ENCODE data around the gene DUSP14. TPM values are rescaled to one million over a fixed set of nuclear protein-coding genes. Genes with fewer than 3 reads are reported as not detected.

Gene DUSP14
- total and polyA plus RNA-seq, 2 of the 13 experiments (the other 11 are each of a cell fraction or from before 2014, with no cell fraction given): 33.5 to 39.8 TPM

GRCh38 chr17:37466471-37466870 lies 23.2 kb upstream of the DUSP14 start (continued):
- TF ChIP-seq, protein P1, sequence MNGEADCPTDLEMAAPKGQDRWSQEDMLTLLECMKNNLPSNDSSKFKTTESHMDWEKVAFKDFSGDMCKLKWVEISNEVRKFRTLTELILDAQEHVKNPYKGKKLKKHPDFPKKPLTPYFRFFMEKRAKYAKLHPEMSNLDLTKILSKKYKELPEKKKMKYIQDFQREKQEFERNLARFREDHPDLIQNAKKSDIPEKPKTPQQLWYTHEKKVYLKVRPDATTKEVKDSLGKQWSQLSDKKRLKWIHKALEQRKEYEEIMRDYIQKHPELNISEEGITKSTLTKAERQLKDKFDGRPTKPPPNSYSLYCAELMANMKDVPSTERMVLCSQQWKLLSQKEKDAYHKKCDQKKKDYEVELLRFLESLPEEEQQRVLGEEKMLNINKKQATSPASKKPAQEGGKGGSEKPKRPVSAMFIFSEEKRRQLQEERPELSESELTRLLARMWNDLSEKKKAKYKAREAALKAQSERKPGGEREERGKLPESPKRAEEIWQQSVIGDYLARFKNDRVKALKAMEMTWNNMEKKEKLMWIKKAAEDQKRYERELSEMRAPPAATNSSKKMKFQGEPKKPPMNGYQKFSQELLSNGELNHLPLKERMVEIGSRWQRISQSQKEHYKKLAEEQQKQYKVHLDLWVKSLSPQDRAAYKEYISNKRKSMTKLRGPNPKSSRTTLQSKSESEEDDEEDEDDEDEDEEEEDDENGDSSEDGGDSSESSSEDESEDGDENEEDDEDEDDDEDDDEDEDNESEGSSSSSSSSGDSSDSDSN (CRISPR knock-in tag; IDR thresholded peaks at IDR 0.05): no peak
- no peak for TF ChIP-seq TCF7 (IDR thresholded peaks at IDR 0.05; ENCODE audit: low read depth)

- Histone ChIP-seq H3K36me3 (replicated peaks in 1 of 2; ENCODE audit: control insufficient read depth in 1 of 2, insufficient read depth in 2 of 2, low read length in 2 of 2) (peaks cover 4 to 44% of the 10 kb centered on the region in 2 experiments), H3K27ac (ENCODE audit: extremely low read length, insufficient read depth, low read length) (no peak overlapping the region), H3K4me2 (ENCODE audit: low read depth, low read length) (no peak overlapping the region), H4K20me1 (ENCODE audit: insufficient read depth, low read length) (no peaks in the 10 kb centered on the region), H3K4me3 (replicated peaks in 1 of 3; ENCODE audit: insufficient read depth in 1 of 3, low read depth in 2 of 3, low read length in 3 of 3) (no peak overlapping the region), H3K9ac (ENCODE audit: insufficient read depth, low read depth, low read length) (no peak overlapping the region), H3K4me1 (ENCODE audit: insufficient read depth, low read length) (no peaks in the 10 kb centered on the region), H3K27me3 (ENCODE audit: control insufficient read depth in 1 of 2, insufficient read depth in 2 of 2, low read length in 2 of 2) (no peaks in the 10 kb centered on the region), H3K79me2 (ENCODE audit: insufficient read depth, low read length) (no peaks in the 10 kb centered on the region), H2AFZ (ENCODE audit: low read length) (no peak overlapping the region), H3K9me3 (ENCODE audit: low read length) (no peaks in the 10 kb centered on the region)
- in situ Hi-C loops (cut with HindIII; ENCODE audit: extremely low pct_ligation_motif_present, low pct_unique_long_range_greater_than_20kb): no loop called here
- intact Hi-C loops (cut with micrococcal nuclease; ENCODE audit: unreplicated experiment): no loop called here
- FAIRE-seq: no peak
- ChIA-PET POLR2A (no interaction called here), CTCF (ENCODE audit: low intra/inter-chr PET ratio, low total read pairs) (no interaction called here)
- ATAC-seq: no peak
- no peak for TF ChIP-seq BORCS8-MEF2B (CRISPR knock-in tag; IDR thresholded peaks at IDR 0.05)
- no peak for TF ChIP-seq THRA (CRISPR knock-in tag; IDR thresholded peaks at IDR 0.05; ENCODE audit: borderline replicate concordance)
- TF ChIP-seq, protein P2, sequence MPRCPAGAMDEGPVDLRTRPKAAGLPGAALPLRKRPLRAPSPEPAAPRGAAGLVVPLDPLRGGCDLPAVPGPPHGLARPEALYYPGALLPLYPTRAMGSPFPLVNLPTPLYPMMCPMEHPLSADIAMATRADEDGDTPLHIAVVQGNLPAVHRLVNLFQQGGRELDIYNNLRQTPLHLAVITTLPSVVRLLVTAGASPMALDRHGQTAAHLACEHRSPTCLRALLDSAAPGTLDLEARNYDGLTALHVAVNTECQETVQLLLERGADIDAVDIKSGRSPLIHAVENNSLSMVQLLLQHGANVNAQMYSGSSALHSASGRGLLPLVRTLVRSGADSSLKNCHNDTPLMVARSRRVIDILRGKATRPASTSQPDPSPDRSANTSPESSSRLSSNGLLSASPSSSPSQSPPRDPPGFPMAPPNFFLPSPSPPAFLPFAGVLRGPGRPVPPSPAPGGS (CRISPR knock-in tag; IDR thresholded peaks at IDR 0.05): no peak
- no peak for TF ChIP-seq ZNF574 (CRISPR knock-in tag; IDR thresholded peaks at IDR 0.05)
- no peak for TF ChIP-seq KLF13 (CRISPR knock-in tag; IDR thresholded peaks at IDR 0.05)
- no peak for TF ChIP-seq ZNF24 (IDR thresholded peaks at IDR 0.05)
- no peak for TF ChIP-seq NKX3-1 (CRISPR knock-in tag; IDR thresholded peaks at IDR 0.05)
- no peak for TF ChIP-seq ZNF333 (CRISPR knock-in tag; IDR thresholded peaks at IDR 0.05; ENCODE audit: borderline replicate concordance)
- WGBS (ENCODE audit: low lambda C conversion rate): over 99% methylated on average over 7 of the region's 7 CpGs
- no peak for DNase-seq (ENCODE audit: low spot score)
- BruUV-seq (replicated peaks): no TSS peak
Measured at GRCh38 chr17:37470181-37470580, 19.5 kb upstream of the DUSP14 start.

Data from HepG2 (cell line).